Neuron (in vitro differentiated cells): ENCODE measurements around the gene CETP.
"Not testable (repeated sequence)": the region's sequence is repeated elsewhere in the genome, so short reads cannot be mapped to it uniquely, and the experiment has no call there.

Experiments used
- H2AFZ ChIP-seq: one replicate; pipeline ENCODE4 v1.6.1; 2013; ENCODE audit warnings: low read depth, mild to moderate bottlenecking, inconsistent platforms, low read length, moderate library complexity
- H3K27me3 ChIP-seq: one replicate; pipeline ENCODE4 v1.6.1; 2013; ENCODE audit warnings: low read length; ENCODE audit not compliant: insufficient read depth
- H3K36me3 ChIP-seq: one replicate; pipeline ENCODE4 v1.6.1; 2013; ENCODE audit warnings: low read length; ENCODE audit not compliant: insufficient read depth
- H3K4me1 ChIP-seq: one replicate; pipeline ENCODE4 v1.6.1; 2013; ENCODE audit warnings: low read length; ENCODE audit not compliant: insufficient read depth
- H3K4me3 ChIP-seq: 2 replicates; pipeline ENCODE4 v1.5.1; 2013; ENCODE audit warnings: mild to moderate bottlenecking, low read length, moderate library complexity
- H3K9me3 ChIP-seq: one replicate; pipeline ENCODE4 v1.6.1; 2013; ENCODE audit warnings: low read length

The CETP gene

DNA sequence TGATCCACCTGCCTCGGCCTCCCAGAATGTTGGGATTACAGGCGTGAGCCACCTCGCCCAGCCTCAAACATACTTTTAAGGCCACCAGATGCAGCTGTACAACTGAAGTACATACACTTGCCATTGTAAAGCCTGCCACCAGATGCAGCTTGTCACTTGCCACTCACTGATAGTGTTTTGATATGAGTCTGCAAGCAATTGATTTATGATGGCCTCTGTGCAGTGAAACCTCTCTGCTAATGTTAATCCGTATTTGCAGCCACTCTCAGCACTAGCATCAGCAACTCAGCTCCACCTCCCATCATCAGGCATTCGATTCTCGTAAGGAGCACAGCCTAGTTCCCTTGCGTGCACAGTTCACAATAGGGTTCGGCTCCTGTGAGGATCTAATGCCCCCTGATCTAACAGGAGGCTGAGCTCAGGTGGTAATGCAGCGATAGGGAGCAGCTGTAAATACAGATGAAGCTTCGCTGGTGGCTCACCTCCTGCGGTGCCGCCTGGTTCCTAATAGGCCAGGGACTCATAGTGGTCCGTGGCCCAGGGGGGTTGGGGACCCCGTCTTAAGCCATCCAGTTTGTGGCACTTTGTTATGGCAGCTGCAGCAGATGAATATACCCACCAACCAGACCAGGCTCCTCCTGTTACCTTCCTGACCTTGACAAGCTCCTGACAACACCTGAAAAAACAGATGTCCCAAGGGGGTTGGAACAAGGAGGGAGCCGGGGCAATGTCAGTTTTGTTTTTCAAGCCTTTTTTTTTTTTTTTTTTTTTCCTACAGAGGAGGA is 31.1 kb upstream of the CETP start:
- no peak overlapping the region for H3K4me3 ChIP-seq
- H3K9me3 ChIP-seq: no peaks in the 10 kb centered on the region
- H3K36me3 ChIP-seq: peaks cover 6% of the 10 kb centered on the region
- H3K4me1 ChIP-seq: peaks cover 20% of the 10 kb centered on the region
- peak overlapping the region; percentile 11 for H2AFZ ChIP-seq
- H3K27me3 ChIP-seq: no peaks in the 10 kb centered on the region

DNA sequence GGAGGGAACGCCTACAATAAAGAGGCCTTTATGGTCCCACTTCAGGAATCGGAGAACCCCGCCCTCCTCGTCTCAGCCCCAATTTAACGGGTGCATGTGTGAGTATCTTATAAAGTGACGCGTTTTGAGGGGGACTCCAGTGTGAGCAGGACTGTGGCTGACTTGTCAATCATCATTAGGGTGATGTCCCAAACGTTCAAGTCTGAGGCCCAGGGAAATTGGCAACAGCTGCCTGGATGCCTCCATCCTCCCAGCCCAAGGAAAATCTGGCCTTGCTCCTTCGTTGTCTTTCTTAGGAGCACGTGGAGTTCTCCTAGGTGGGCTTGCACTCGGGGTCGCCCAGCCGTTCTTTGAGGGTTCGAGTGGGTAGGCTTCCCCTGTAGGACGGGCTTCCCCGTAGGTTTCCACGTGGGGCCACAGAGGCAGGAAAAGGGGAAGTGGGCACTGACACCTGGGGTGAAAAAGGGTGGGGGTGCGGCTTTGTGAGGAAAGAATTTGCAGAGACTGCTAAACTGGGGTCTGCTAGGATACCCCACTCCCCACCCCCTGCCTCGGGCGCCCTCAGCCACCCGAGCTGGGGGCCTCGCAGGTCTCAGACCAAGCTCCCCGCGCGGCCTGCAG is 30.4 kb upstream of the CETP start:
- Histone ChIP-seq H3K36me3 (peaks cover 7% of the 10 kb centered on the region), H3K4me1 (peaks cover 20% of the 10 kb centered on the region), H3K27me3 (no peaks in the 10 kb centered on the region), H2AFZ (peak overlapping the region; percentile 71), H3K9me3 (no peaks in the 10 kb centered on the region), H3K4me3 (peak overlapping the region; percentile 82)

DNA sequence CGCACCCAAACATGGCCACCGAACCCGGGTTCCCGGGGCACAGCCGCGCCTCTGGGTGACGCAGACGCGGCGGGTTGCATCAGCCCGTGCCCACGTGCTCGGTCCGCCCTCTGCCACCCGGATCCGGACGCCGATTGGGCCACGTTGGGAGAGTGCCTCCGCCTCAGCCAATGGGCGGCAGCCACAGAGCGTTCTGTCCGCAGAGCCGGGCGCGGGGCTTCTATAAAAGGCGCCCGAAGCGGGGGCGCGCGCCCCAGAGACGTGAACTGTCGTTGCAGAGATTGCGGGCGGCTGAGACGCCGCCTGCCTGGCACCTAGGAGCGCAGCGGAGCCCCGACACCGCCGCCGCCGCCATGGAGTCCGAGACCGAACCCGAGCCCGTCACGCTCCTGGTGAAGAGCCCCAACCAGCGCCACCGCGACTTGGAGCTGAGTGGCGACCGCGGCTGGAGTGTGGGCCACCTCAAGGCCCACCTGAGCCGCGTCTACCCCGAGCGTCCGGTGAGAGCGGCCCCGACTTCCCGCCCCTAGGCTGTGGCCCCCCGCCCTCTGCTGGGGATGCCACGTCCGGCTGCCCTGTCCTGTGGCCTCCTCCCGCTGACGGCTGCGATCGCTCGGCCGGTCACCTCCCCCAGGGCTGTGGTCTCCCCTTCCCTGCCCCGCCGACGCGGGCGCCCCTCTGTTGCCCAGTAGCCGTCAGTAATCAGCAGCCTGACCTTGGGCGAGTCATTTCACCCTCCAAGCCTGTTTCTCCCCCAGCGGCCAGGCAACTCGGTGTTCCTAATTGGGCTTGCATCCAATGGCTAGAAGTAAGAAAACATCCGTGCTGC is 29.6 kb upstream of the CETP start, which contains the start of gene HERPUD1:
HERPUD1 (plus strand) TSS at position 251 of the 829 bp plus-strand sequence; CDS start at position 354, 103 bp downstream.
- Histone ChIP-seq H3K36me3 (peaks cover 15% of the 10 kb centered on the region), H3K9me3 (no peaks in the 10 kb centered on the region), H3K4me1 (peaks cover 20% of the 10 kb centered on the region), H3K27me3 (no peaks in the 10 kb centered on the region), H3K4me3 (peak within 1 kb of the TSS; percentile 82), H2AFZ (peak within 1 kb of the TSS; percentile 71)

DNA sequence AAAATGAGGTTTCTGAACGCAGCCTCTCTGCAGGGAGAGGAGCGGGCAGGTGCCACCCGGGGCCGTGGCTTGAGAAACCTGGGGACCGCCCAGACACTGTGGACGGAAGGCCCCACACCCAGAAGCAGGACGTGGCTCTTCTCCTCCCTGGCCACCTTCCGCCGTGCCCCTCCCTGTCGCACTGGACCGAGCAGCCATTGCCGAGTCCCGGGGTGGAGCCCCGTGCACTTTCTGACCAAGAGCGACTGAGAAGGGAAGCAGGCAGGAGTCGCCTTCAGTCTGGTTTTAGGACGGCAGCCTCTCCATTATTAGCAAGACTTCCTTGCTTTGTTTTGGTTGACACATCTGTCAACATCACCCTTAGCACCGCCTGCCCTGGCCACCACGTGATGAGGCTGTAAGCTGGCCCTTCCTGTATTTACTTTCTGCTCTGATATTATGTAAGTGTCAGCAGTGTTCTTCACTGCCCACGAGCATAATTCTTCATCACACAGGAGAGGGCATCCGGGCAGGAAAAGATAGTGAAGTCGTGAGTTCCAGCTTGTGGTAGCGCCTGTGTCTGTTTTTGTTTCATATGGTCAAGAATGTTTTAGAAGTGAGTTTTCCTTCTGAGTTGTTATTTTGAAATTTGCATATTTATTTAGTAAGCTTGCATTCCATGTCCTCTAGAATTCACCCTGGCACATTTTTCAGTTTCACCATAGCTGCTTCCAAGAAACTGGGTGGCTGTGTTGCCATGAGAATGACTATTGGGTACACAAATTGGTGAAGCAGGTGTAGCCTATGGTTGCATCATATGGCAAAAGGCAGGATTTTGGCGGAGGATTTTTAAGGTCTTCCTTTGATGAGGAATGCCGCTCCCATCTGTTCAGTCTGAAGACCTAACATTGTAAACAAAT is 28.8 kb upstream of the CETP start:
- Histone ChIP-seq H3K36me3 (peaks cover 23% of the 10 kb centered on the region), H3K27me3 (no peaks in the 10 kb centered on the region), H3K9me3 (no peaks in the 10 kb centered on the region), H3K4me3 (peak overlapping the region; percentile 82), H3K4me1 (peaks cover 20% of the 10 kb centered on the region), H2AFZ (peak overlapping the region; percentile 71)

DNA sequence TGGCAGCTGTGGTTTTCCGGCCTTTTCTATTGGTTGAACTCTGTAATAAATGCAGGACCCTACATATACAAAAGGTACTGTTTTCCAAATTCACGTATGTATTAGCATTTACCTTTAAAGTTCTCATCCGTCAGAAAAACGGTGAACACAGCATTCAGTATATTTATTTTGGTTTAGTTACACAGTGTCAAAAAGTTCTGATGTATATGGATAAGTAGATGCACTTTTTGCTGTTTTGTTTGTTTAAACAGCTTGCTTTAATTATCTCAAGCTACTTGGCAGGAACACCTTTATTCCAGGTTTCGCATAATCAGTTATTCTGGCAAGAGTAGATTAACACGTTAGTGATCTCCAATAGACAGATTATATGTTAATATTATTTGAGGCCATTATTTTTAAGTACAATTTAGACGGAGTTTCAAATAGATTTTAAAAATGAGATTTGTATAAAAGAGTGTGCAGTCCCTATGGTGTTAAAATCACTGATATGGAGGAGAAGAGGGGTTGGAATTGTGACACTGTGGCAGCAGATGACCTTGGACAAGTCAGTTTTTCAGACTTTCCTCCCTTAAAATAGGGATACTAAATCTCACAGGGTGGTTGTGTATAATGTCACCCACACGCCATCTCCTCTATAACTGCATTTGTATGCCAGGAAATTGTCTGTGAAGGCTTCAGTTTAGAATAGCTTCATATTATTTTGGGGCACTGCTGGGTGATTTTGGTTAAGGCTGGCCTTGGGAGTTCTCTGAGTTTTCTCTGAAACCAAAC is 27.7 kb upstream of the CETP start:
- Histone ChIP-seq H3K4me1 (peaks cover 20% of the 10 kb centered on the region), H3K9me3 (no peaks in the 10 kb centered on the region), H3K27me3 (no peaks in the 10 kb centered on the region), H3K4me3 (peak overlapping the region; percentile 82), H3K36me3 (peaks cover 32% of the 10 kb centered on the region), H2AFZ (no peak overlapping the region)

DNA sequence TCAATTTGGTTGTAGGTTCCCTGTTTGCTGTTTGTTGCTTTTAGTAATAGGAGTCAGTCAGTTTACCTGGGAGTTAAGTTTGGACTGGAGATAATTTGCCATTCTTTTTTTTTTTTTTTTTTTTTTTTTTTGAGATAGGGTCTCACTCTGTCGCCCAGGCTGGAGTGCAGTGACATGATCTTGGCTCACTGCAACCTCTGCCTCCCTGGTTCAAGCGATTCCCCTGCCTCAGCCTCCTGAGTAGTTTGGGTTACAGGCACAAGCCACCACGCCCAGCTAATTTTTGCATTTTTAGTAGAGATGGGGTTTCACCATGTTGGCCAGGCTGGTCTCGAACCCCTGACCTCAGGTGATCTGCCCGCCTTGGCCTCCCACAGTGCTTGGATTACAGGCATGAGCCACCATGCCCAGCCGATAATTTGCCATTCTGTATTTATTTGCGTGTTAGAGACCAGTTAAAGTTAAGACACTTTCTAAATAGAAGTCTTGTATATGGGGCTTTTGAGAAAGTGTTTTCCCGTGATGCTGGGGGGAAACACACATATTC is 27.1 kb upstream of the CETP start:
- H3K27me3 ChIP-seq, H2AFZ ChIP-seq, H3K4me3 ChIP-seq, H3K9me3 ChIP-seq: not testable (repeated sequence)
- Histone ChIP-seq H3K36me3 (peaks cover 37% of the 10 kb centered on the region), H3K4me1 (peaks cover 20% of the 10 kb centered on the region)

DNA sequence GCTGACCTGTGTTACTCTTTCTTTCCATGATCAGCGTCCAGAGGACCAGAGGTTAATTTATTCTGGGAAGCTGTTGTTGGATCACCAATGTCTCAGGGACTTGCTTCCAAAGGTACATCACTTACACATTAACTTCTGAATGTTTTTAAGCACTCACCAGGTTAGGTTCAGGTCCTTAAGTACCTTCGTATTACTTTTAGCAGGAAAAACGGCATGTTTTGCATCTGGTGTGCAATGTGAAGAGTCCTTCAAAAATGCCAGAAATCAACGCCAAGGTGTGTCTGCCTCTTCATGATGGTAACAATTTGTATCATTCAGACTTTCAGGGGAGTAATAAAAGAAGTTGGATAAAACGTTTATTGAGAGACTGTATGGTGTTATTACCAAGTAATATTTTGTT is 26.5 kb upstream of the CETP start:
- peaks cover 20% of the 10 kb centered on the region for H3K4me1 ChIP-seq
- H2AFZ ChIP-seq: no peak overlapping the region
- H3K9me3 ChIP-seq: no peaks in the 10 kb centered on the region
- no peaks in the 10 kb centered on the region for H3K27me3 ChIP-seq
- no peak overlapping the region for H3K4me3 ChIP-seq
- peaks cover 43% of the 10 kb centered on the region for H3K36me3 ChIP-seq

DNA sequence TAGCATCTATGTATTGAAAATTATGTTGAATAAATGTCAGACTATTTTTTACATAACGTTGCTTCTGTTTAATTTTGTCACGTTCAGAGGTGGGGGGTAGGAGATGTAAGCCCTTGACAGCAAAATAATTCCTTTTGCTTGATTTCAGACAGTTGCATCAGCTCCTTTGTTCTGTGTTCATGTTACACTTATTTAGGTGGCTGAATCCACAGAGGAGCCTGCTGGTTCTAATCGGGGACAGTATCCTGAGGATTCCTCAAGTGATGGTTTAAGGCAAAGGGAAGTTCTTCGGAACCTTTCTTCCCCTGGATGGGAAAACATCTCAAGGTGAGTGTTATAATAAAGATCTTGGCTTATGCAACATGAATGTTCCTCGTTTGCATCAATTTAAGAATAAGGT is 25.3 kb upstream of the CETP start:
- H2AFZ ChIP-seq: no peak overlapping the region
- H3K4me3 ChIP-seq: no peak overlapping the region
- H3K36me3 ChIP-seq: peaks cover 54% of the 10 kb centered on the region
- H3K27me3 ChIP-seq: no peaks in the 10 kb centered on the region
- H3K9me3 ChIP-seq: no peaks in the 10 kb centered on the region
- peaks cover 16% of the 10 kb centered on the region for H3K4me1 ChIP-seq

DNA sequence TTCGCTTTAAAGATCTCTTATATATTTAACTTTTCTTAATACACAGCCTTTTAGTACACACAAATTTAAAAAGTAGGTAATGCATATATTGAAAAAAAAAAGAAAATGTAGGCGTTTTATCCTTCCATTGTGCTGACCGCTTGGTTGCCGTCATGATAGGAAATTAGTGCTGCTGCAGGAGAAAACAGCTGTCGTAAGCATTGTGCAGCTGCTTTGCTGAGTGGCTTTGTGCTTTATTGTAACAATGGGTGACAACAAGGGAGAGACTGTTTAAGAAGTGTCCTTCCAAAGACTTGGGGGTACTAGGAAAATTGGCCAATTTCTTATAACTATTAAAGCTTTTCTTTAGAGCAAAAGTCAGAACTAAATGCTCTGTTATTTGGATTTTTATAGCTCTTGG is 24.8 kb upstream of the CETP start:
- Histone ChIP-seq H3K36me3 (peaks cover 57% of the 10 kb centered on the region), H3K9me3 (no peaks in the 10 kb centered on the region), H3K4me1 (peaks cover 15% of the 10 kb centered on the region)

DNA sequence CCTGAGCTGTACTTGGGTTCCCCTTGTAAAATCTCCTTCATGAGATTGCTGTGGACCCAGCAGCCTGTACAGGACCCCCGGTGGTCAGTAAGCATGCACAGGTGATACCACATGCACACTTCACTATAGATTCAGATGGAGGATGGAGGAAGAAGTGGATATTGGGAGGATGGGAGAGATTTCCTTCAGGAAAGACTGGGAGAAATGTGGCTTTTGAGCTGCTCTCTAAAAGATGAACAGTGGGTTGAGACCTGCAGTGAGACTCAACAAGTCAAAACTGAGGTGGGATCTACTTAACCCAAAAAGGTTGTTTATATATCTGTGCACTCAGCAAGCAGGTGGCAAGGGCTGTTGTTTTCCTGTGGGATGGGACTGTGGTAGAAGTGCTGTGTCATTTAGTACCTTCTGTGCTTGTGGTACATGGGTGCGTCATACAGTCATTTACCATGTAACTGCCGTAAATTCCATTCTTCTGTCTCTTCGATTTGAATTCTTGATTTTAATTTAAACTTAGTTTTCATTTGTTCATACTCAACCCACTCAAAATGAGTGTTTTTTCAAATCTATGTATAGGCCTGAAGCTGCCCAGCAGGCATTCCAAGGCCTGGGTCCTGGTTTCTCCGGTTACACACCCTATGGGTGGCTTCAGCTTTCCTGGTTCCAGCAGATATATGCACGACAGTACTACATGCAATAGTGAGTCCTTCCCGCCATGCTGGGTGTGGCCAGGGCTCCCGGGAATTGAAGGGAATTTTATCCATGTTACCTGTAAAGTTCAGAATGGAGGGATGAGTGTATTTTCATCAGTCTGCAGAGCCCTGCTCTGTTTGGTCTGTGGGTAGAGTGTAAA is 22.9 kb upstream of the CETP start:
- Histone ChIP-seq H3K4me3 (no peak overlapping the region), H3K36me3 (peaks cover 74% of the 10 kb centered on the region), H3K4me1 (peaks cover 4% of the 10 kb centered on the region), H3K9me3 (no peaks in the 10 kb centered on the region), H2AFZ (no peak overlapping the region), H3K27me3 (no peaks in the 10 kb centered on the region)

More for the DNA sequence above, 24.8 kb upstream of the CETP start:
- no peaks in the 10 kb centered on the region for H3K27me3 ChIP-seq
- H2AFZ ChIP-seq: no peak overlapping the region
- no peak overlapping the region for H3K4me3 ChIP-seq

DNA sequence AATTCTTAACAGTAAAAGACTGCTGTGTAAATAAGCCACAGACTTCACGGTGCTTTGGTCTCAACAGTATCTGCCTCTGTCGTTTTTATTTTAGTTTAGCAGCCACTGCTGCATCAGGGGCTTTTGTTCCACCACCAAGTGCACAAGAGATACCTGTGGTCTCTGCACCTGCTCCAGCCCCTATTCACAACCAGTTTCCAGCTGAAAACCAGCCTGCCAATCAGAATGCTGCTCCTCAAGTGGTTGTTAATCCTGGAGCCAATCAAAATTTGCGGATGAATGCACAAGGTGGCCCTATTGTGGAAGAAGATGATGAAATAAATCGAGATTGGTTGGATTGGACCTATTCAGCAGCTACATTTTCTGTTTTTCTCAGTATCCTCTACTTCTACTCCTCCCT is 21.9 kb upstream of the CETP start:
- H3K4me3 ChIP-seq: no peak overlapping the region
- no peaks in the 10 kb centered on the region for H3K4me1 ChIP-seq
- no peak overlapping the region for H2AFZ ChIP-seq
- no peaks in the 10 kb centered on the region for H3K9me3 ChIP-seq
- no peaks in the 10 kb centered on the region for H3K27me3 ChIP-seq
- peaks cover 77% of the 10 kb centered on the region for H3K36me3 ChIP-seq
